ENCODE data around the gene SYCP2. TPM values are rescaled to one million over a fixed set of nuclear protein-coding genes. Genes with fewer than 3 reads are reported as not detected.

Gene SYCP2
- total and polyA plus RNA-seq, 9 donors, result 2.1 to 6.0 (median 3.1) TPM

GRCh38 chr20:59817846-59818615 is 115.4 kb downstream of the SYCP2 start:
- Histone ChIP-seq H3K36me3 (ENCODE audit: control insufficient read depth, insufficient read depth, low read length) (no peaks in the 10 kb centered on the region), H3K27me3 (ENCODE audit: control insufficient read depth, insufficient read depth, low read length) (peaks cover 3% of the 10 kb centered on the region), H3K4me1 (ENCODE audit: control insufficient read depth, insufficient read depth, low read length) (peaks cover 28% of the 10 kb centered on the region), H3K27ac (ENCODE audit: low read length) (no peak overlapping the region), H3K9me3 (replicated peaks; ENCODE audit: control insufficient read depth, low read depth, low read length) (no peaks in the 10 kb centered on the region), H3K4me3 (ENCODE audit: low read length) (no peak overlapping the region)
- 66% methylated on average over 11 of the region's 14 CpGs for WGBS (ENCODE audit: insufficient coverage)
- peak; percentile 44 for DNase-seq

DNA sequence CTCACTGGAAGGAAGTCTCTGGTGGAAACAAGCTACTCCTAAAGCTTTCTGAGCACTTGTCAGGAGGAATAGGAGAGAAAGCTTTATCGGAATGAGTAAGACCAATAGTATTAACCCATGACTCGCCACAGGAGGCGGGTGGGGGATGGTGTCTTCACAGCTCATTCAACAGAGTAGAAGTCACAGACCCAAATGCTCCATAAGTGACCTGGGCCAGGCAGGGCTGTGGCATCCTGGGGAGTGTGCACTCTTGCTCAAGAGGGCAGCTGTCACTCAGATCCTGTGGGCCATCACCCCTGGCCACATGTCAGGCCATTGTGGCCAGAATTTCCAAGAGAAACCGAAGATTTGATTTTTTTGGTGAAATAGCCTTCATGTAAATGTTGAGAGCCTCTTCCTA is 116.0 kb downstream of the SYCP2 start:
- WGBS (ENCODE audit: insufficient coverage), result 83% methylated on average over 4 of the region's 4 CpGs
- H3K4me3 ChIP-seq (ENCODE audit: low read length), result no peak overlapping the region
- no peak overlapping the region for H3K27ac ChIP-seq (ENCODE audit: low read length)
- peaks cover 24% of the 10 kb centered on the region for H3K4me1 ChIP-seq (ENCODE audit: control insufficient read depth, insufficient read depth, low read length)
- H3K9me3 ChIP-seq (replicated peaks; ENCODE audit: control insufficient read depth, low read depth, low read length), result no peaks in the 10 kb centered on the region
- no peaks in the 10 kb centered on the region for H3K36me3 ChIP-seq (ENCODE audit: control insufficient read depth, insufficient read depth, low read length)
- peaks cover 3% of the 10 kb centered on the region for H3K27me3 ChIP-seq (ENCODE audit: control insufficient read depth, insufficient read depth, low read length)
- DNase-seq, result no peak

DNA sequence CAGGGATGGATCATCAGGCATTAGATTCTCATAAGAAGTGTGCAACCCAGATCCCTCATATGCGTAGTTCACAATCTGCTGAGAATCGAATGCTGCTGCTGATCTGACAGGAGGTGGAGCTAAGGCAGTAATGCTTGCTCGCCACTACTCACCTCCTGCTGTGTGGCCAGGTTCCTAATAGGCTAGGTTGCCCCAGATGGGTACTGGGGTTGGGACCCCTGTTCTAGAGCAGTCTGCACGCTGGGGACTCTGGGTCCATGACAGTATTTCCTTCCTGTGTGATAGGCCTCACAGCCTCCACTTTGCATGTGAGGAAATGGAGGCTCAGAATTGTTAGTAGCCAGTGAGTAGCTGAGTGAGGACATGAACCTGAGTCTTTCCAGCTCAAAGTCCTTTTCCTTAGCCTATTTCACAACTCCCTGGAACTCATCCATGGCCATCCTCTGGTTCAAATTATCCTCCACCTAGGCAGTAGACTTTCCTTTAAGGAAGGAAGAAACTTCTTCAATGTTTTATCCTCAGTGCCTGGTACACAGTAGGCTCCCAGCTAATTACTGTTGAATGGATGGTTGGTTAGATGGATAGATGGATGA is 117.2 kb downstream of the SYCP2 start:
- 91% methylated on average over 4 of the region's 4 CpGs for WGBS (ENCODE audit: insufficient coverage)
- no peak for DNase-seq
- H3K4me1 ChIP-seq (ENCODE audit: control insufficient read depth, insufficient read depth, low read length), result peaks cover 19% of the 10 kb centered on the region
- H3K4me3 ChIP-seq (ENCODE audit: low read length), result no peak overlapping the region
- no peaks in the 10 kb centered on the region for H3K36me3 ChIP-seq (ENCODE audit: control insufficient read depth, insufficient read depth, low read length)
- H3K27me3 ChIP-seq (ENCODE audit: control insufficient read depth, insufficient read depth, low read length), result peaks cover 3% of the 10 kb centered on the region
- H3K9me3 ChIP-seq (replicated peaks; ENCODE audit: control insufficient read depth, low read depth, low read length), result no peaks in the 10 kb centered on the region
- no peak overlapping the region for H3K27ac ChIP-seq (ENCODE audit: low read length)

- no peaks in the 10 kb centered on the region for H3K9me3 ChIP-seq (replicated peaks; ENCODE audit: control insufficient read depth, low read depth, low read length)
These were observed 118.5 kb downstream of the SYCP2 start for GRCh38 chr20:59814840-59815340.

GRCh38 chr20:59813948-59814839 is 119.2 kb downstream of the SYCP2 start:
- no peaks in the 10 kb centered on the region for H3K9me3 ChIP-seq (replicated peaks; ENCODE audit: control insufficient read depth, low read depth, low read length)
- no peak overlapping the region for H3K27ac ChIP-seq (ENCODE audit: low read length)

More at GRCh38 chr20:59814840-59815340, 118.5 kb downstream of the SYCP2 start:
- peaks cover 3% of the 10 kb centered on the region for H3K27me3 ChIP-seq (ENCODE audit: control insufficient read depth, insufficient read depth, low read length)
- H3K4me1 ChIP-seq (ENCODE audit: control insufficient read depth, insufficient read depth, low read length), result peaks cover 5% of the 10 kb centered on the region
- DNase-seq, result no peak
- H3K4me3 ChIP-seq (ENCODE audit: low read length), result no peak overlapping the region
- no peaks in the 10 kb centered on the region for H3K36me3 ChIP-seq (ENCODE audit: control insufficient read depth, insufficient read depth, low read length)
- WGBS (ENCODE audit: insufficient coverage), result 66% methylated on average over 8 of the region's 8 CpGs
- no peak overlapping the region for H3K27ac ChIP-seq (ENCODE audit: low read length)

More at GRCh38 chr20:59813948-59814839, 119.2 kb downstream of the SYCP2 start:
- DNase-seq, result peak; percentile 65
- H3K36me3 ChIP-seq (ENCODE audit: control insufficient read depth, insufficient read depth, low read length), result no peaks in the 10 kb centered on the region
- WGBS (ENCODE audit: insufficient coverage), result 70% methylated on average over 18 of the region's 21 CpGs
- no peaks in the 10 kb centered on the region for H3K4me1 ChIP-seq (ENCODE audit: control insufficient read depth, insufficient read depth, low read length)
- H3K27me3 ChIP-seq (ENCODE audit: control insufficient read depth, insufficient read depth, low read length), result peaks cover 3% of the 10 kb centered on the region
- no peak overlapping the region for H3K4me3 ChIP-seq (ENCODE audit: low read length)

Other genes with a start within 250 kb of the SYCP2 start
- 5.2 TPM for gene PPP1R3D, start 6.7 kb upstream of the SYCP2 start, total RNA-seq
- gene PPP1R3D, start 6.7 kb upstream of the SYCP2 start, polyA plus RNA-seq (ENCODE audit: insufficient read depth in 1 of 8, insufficient read length in 8 of 8, low replicate concordance in 1 of 8), result 1 to 10 TPM; 4.0 to 6.3 (median 4.9) TPM
- 13.1 TPM for gene FAM217B, start 6.8 kb upstream of the SYCP2 start, total RNA-seq
- 10 to 100 TPM; 15.1 to 26.7 (median 20.9) TPM for gene FAM217B, start 6.8 kb upstream of the SYCP2 start, polyA plus RNA-seq (ENCODE audit: insufficient read depth in 1 of 8, insufficient read length in 8 of 8, low replicate concordance in 1 of 8)
- 0.40 TPM for gene CDH26, start 24.8 kb upstream of the SYCP2 start, total RNA-seq
- gene CDH26, start 24.8 kb upstream of the SYCP2 start, polyA plus RNA-seq (ENCODE audit: insufficient read depth in 1 of 8, insufficient read length in 8 of 8, low replicate concordance in 1 of 8), result 1 to 10 TPM in 2 of 8 donors, under 1 TPM in 6; 0.37 to 1.6 (median 0.66) TPM